Activated CD4-positive, alpha-beta T cell treated with anti-CD3 and anti-CD28 coated beads, Interleukin-2, amount 10 ng/mL, durations not matched to agents 7 days and 5 days (primary cell): Measurements from ENCODE around the gene SEZ6. TPM values are rescaled to one million over a fixed set of nuclear protein-coding genes. Genes with fewer than 3 reads are reported as not detected.
A peak's percentile ranks its signal among the peaks of the same experiment; 100 is the strongest.

Experiments used
- CTCF ChIA-PET: fragments of 350-600 bp; sonication (Branson Sonifier 250); formaldehyde crosslinking; loops from one replicate; lab custom pipeline; 2021; ENCODE audit warnings: antibody characterized with exemption; lab: Charles Lee
- POLR2A ChIA-PET: fragments of 350-600 bp; sonication (Branson Sonifier 250); formaldehyde crosslinking; loops from one replicate; lab custom pipeline; 2021; ENCODE audit warnings: antibody characterized with exemption; lab: Charles Lee
- DNase-seq: peaks from one replicate; pipeline ENCODE4 v3.0.0-alpha.2; 2020
- H3K27ac Mint-ChIP-seq: one replicate; pipeline ENCODE4 v1.8.0; 2021; ENCODE audit warnings: mild to moderate bottlenecking, moderate library complexity, mixed read lengths
- H3K27me3 Mint-ChIP-seq: one replicate; pipeline ENCODE4 v1.8.0; 2021; ENCODE audit warnings: mixed read lengths
- H3K36me3 Mint-ChIP-seq: one replicate; pipeline ENCODE4 v1.8.0; 2021; ENCODE audit warnings: low read depth, mixed read lengths
- H3K4me1 Mint-ChIP-seq: one replicate; pipeline ENCODE4 v1.8.0; 2021; ENCODE audit warnings: mixed read lengths
- H3K4me3 Mint-ChIP-seq: one replicate; pipeline ENCODE4 v1.8.0; 2021; ENCODE audit warnings: mild to moderate bottlenecking, moderate library complexity, mixed read lengths
- H3K9me3 Mint-ChIP-seq: one replicate; pipeline ENCODE4 v1.8.0; 2021; ENCODE audit warnings: mixed read lengths
- total RNA-seq, 2 experiments: library from RNA; stranded (reverse); gene quantifications; one replicate each; pipeline ENCODE4 v1.2.3, GENCODE V29; 2021

The SEZ6 gene
- total RNA-seq, 2 experiments from 2014 or later, result not detected

DNA sequence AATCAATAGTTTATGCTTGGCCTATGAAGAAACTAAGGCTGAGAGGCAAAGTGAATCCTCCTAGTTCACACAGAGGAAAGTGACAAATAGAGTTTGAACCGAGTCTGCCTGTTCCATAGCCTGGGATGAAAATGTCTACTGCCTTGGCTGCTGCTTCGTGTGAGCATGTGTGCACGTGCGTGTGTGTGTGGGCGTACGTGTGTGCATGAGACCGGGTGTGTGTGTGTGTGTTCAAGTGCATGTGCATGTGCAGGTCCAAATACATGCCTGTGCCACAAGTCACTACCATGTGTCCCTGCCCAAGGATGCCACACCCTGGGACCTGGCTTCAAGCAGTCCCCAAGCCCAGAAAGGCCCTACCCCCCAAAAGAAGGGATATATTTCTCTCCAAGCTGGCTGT lies 13.6 kb downstream of the SEZ6 start:
- no peak for DNase-seq
- POLR2A ChIA-PET, result no interaction called here
- H3K4me3 Mint-ChIP-seq, result no peak overlapping the region
- H3K4me1 Mint-ChIP-seq, result no peaks in the 10 kb centered on the region
- H3K27me3 Mint-ChIP-seq, result no peaks in the 10 kb centered on the region
- H3K27ac Mint-ChIP-seq, result no peak overlapping the region
- H3K9me3 Mint-ChIP-seq, result no peaks in the 10 kb centered on the region
- CTCF ChIA-PET, result interaction anchor here (0.6 to 2.2 kb wide), 2 partner anchors 11 to 72 kb away, joined by 3 to 5 read pairs; no protein-coding TSS in a partner anchor
- no peaks in the 10 kb centered on the region for H3K36me3 Mint-ChIP-seq

DNA sequence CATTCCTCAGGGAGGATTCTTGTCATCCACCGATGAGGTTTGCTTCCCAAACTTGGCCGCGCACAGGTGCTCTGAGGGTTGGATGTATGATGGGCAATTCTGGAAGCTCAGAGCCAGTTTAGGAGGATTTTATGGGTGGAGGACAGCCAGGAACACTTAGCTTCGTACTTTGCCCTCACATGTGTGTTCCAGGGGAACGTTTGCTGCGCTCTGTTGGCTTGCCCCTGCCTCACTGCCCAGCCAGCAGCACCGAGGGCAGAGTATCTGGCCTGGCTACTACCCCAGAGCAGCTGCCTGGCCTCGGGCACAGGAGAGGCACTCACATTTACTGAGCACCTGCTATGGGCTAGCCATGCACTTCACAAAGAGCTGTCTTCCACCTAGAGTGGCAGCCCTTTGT lies 14.1 kb downstream of the SEZ6 start:
- H3K36me3 Mint-ChIP-seq, result no peaks in the 10 kb centered on the region

DNA sequence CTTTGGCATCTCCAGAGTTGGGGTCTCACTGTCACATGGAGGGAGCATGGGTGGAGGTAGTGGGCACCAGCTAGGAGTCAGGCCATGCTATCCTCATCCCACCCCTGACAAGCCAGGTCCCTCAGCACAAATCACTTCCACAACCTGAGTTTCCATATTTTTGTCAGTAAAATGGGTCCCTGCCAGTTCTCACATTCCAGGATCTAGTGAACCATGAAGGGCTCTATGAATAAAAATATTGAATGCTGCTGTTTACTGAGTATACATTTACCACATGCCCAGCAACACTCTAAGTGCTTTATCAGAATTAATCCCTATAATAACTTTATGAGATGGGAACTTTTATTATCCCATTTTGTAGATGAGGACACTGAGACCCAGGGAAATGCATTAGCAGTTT lies 16.8 kb downstream of the SEZ6 start:
- Mint-ChIP-seq H3K27me3 (no peaks in the 10 kb centered on the region), H3K4me1 (peaks cover under 1% of the 10 kb centered on the region), H3K4me3 (no peak overlapping the region), H3K36me3 (no peaks in the 10 kb centered on the region), H3K27ac (no peak overlapping the region), H3K9me3 (no peaks in the 10 kb centered on the region)
- ChIA-PET CTCF (no interaction called here), POLR2A (no interaction called here)
- no peak for DNase-seq

More for the DNA sequence above, 14.1 kb downstream of the SEZ6 start:
- Mint-ChIP-seq H3K9me3 (no peaks in the 10 kb centered on the region), H3K4me1 (no peaks in the 10 kb centered on the region), H3K27me3 (no peaks in the 10 kb centered on the region), H3K27ac (no peak overlapping the region), H3K4me3 (no peak overlapping the region)
- no peak for DNase-seq
- CTCF ChIA-PET, result interaction anchor here (0.6 to 2.2 kb wide), 2 partner anchors 11 to 73 kb away, joined by 3 to 5 read pairs; no protein-coding TSS in a partner anchor
- POLR2A ChIA-PET, result no interaction called here

DNA sequence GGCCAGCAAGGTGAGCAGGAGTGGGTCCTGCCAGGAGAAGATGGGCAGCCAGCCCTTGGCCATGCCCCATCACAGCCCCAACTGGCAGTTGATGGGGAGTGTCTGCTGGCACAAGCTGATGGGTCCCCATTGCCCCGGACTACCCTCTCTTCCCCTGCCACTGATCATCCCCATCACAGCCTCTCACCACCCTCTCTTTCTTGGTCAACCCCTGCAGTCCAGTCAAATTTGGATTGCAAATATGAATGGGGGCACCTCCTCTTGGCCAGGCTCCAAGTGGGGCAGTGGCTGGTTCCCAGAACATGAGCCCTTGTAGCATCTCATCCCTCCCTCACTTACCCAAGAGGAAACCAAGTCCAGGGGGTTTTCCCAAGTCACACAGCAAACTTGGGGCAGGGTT lies 17.4 kb downstream of the SEZ6 start:
- Mint-ChIP-seq H3K9me3 (no peaks in the 10 kb centered on the region), H3K27ac (no peak overlapping the region), H3K36me3 (no peaks in the 10 kb centered on the region), H3K27me3 (no peaks in the 10 kb centered on the region), H3K4me3 (no peak overlapping the region), H3K4me1 (peaks cover 6% of the 10 kb centered on the region)
- ChIA-PET CTCF (no interaction called here), POLR2A (no interaction called here)
- DNase-seq, result no peak

DNA sequence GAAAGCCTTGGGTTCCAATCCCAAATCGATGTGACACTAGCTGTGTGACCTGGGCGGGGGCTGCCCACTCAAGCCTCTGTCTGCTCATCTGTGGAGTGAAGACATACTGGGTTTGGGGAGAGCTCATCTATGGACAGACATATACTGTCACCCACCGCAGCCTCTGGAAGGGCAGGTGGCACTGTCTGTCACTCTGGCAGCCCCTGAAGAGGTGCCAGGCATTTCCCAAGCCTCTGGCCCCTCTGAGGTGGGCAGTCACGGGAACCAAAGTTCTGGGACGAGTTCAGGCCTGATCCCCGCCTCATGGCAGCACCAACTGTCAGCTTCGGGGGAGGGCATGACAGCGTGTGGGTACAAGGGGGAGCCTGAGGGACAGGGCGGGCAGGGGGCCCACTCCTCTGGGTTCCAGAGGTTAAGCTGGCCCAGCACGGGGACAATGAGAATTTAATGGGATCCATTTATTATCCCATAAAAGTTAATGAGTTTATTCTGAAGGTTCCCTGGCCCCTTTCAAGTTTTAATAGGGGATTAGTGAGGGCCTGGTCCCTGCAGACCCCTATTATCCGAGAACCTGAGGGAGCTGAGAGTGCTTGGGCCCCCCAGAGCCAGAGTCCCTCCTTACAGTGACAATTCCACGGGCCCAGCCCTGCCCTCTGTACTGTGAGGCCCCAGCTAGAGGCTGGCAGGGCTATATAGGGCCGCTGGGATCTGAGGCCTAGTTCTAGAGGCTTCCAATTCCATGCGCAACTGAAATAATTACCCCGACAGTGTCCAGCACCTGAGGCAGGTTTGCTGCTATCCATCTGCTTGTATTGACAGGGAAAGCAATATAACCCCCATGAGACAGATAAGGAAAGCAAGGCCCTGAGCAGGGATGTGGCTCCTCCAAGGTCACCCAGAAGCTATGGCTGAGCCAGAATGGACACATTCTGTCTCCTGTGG lies 18.8 kb downstream of the SEZ6 start:
- POLR2A ChIA-PET, result interaction anchor here (0.6 kb wide), 1 partner anchor 150 kb away, joined by 3 read pairs; no protein-coding TSS in a partner anchor
- H3K9me3 Mint-ChIP-seq, result no peaks in the 10 kb centered on the region

DNA sequence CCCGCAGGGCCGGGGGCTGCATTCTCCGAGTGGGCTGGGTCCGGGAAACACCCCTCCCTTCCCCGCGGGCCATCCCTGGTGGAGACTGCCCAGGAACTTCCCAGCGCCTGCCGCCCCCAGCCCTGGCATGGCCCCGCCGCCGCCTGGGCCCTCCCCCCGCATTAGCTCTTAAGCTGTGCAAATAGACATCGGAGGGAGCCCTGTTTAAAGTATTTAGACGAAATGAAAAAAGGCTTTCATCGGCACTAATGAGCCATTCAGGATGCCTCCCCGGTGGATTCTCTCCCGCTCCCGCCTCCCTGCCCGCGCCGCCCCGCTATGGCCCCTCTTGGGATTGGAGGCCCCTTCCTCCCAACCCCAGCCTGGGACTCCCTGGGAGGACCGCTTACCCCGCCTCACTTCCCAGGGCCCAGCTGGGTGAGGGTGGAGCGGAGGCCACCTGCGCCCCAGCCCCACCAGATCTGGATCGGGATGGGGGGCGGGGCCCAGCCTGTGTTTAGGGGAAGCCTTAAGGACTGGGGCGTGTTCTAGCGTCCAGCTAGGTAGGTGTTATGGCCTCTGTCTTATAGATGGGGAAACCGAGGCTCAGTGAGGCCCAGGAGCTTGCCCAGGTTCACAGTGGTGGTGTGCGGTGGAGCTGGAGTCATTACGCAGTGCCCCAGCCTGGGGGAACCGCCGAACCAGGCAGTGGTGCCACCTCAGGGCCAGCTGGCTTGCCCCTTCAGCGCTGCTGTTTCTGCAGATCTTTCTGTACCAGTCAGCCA lies 19.7 kb downstream of the SEZ6 start:
- POLR2A ChIA-PET, result interaction anchor here (0.6 kb wide), 1 partner anchor 151 kb away, joined by 3 read pairs; no protein-coding TSS in a partner anchor
- H3K36me3 Mint-ChIP-seq, result no peaks in the 10 kb centered on the region
- H3K4me3 Mint-ChIP-seq, result no peak overlapping the region

More for the DNA sequence above, 18.8 kb downstream of the SEZ6 start:
- no peak overlapping the region for H3K27ac Mint-ChIP-seq
- peaks cover 21% of the 10 kb centered on the region for H3K4me1 Mint-ChIP-seq
- CTCF ChIA-PET, result interaction anchor here (0.5 to 1.6 kb wide), 5 partner anchors 18 to 120 kb away, joined by 3 to 5 read pairs (median 5); no protein-coding TSS in a partner anchor
- no peaks in the 10 kb centered on the region for H3K27me3 Mint-ChIP-seq
- no peak overlapping the region for H3K4me3 Mint-ChIP-seq
- DNase-seq, result no peak
- H3K36me3 Mint-ChIP-seq, result no peaks in the 10 kb centered on the region

DNA sequence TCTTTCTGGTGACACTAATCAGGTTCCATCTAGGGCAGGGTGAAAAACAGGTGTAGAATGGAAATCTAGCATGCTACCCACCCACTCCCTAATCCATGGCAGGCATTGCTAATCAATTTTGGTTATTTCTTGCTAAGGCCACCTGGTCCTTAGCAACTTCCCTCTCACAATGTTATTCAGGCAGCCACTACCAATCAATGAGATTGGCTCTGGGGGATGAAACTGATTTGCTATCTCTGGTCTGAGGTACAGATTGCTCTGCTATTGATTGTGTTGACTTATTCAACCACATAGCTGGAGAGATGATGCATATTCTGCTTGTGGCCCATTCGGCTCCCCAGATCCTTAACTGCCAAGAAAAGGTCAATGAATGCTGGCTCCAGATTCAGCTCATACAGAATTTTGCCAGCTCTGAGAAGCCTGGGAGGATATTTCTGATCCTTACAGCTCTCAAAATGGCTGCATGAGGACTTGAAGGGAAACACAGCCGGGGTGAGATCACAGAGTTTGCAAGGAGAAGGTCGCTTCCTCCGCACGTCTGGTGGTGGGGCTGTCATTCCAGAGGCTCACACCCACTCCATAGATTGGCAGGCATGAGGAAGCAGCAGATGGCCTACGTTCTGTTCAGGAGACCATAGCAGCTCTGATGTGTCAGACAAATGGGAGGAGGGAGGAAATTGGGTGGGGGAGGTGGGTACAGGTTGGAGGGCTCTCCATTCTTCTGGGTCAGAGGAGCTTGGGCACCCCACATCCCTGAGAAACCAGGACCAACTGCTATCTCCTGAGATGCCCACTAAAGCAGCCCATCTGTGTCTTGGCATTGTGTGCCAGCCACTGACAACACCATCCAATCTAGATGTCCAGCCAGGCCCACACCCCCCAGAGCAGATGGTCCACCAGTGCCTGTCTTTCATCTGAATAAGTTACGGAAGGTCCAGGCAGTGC lies 22.3 kb downstream of the SEZ6 start:
- Mint-ChIP-seq H3K27me3 (no peaks in the 10 kb centered on the region), H3K36me3 (no peaks in the 10 kb centered on the region), H3K9me3 (no peaks in the 10 kb centered on the region), H3K4me1 (peaks cover 24% of the 10 kb centered on the region), H3K4me3 (no peak overlapping the region), H3K27ac (peak overlapping the region; percentile 86)
- ChIA-PET POLR2A (no interaction called here), CTCF (interaction anchor here (0.6 to 1.9 kb wide), 4 partner anchors 18 to 357 kb away, joined by 3 to 10 read pairs (median 4); no protein-coding TSS in a partner anchor)
- DNase-seq, result no peak

More for the DNA sequence above, 19.7 kb downstream of the SEZ6 start:
- DNase-seq, result no peak
- CTCF ChIA-PET, result interaction anchor here (1.2 to 1.6 kb wide), 2 partner anchors 21 to 24 kb away, joined by 3 to 5 read pairs; no protein-coding TSS in a partner anchor
- Mint-ChIP-seq H3K9me3 (no peaks in the 10 kb centered on the region), H3K4me1 (peaks cover 24% of the 10 kb centered on the region), H3K27ac (no peak overlapping the region), H3K27me3 (no peaks in the 10 kb centered on the region)

DNA sequence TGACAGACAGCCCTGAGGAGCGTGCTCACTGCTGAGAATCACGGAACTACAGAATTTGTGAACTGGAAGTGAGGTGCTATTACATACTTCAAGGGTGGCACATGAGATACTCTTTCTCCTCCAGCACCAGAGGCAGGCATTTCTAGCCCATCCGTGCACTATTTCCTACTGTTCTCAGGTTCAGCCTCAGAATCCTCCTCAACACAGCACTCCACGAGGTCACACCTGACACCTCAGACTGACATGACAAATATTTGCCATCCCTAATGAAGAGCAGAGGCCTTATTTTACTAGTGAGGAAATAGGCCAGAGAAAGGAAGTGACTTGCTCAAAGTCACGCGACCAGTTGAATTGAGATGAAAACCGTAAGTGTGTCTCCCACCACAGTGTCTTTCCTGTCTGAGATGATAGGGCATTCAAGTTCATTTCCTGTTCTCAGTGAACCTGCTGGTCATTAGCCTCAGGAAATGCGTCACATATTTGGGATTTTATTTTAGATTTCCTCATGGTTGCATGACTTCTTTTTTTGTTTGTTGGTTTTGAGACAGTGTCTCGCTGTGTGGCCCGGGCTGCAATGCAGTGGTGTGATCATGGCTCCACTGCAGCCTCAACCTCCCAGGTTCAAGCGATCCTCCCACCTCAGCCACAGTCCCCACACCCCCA lies 23.6 kb downstream of the SEZ6 start:
- POLR2A ChIA-PET, result no interaction called here

DNA sequence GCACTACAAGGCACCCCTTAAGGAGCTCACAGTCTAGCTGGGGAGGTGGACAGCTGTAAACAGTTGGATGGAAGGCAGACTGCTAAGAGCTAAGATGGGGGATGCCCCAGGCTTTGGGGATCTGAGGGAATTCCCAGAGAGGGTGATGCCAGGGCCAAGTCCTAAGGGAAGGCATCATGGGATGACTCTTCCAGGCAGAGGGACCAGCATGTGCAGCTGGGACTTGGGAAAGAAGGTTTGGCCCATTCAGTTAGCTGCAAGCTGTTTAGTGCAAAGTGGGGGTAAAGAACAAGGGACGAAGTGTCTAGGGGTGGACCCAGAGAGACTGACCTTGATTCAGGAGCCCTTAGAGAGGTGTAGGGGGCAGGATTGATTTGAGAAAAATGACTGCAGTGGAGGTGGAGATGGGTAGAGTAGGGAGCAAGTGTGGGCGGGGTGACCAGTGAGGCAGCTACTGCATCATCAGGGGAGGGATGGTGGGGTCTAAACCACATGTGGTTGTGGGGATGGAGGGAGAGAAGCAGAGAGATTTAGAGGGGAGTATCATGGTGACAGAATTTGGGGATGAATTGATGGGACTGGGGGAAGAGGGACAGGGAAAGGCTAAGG lies 27.4 kb downstream of the SEZ6 start:
- CTCF ChIA-PET, result no interaction called here
- DNase-seq, result no peak

More for the DNA sequence above, 23.6 kb downstream of the SEZ6 start:
- CTCF ChIA-PET, result interaction anchor here (0.6 to 1.9 kb wide), 4 partner anchors 16 to 358 kb away, joined by 3 to 10 read pairs (median 4); no protein-coding TSS in a partner anchor
- H3K4me1 Mint-ChIP-seq, result peaks cover 24% of the 10 kb centered on the region
- no peak overlapping the region for H3K4me3 Mint-ChIP-seq
- no peaks in the 10 kb centered on the region for H3K9me3 Mint-ChIP-seq
- peak overlapping the region; percentile 86 for H3K27ac Mint-ChIP-seq
- H3K27me3 Mint-ChIP-seq, result no peaks in the 10 kb centered on the region
- H3K36me3 Mint-ChIP-seq, result no peaks in the 10 kb centered on the region
- DNase-seq, result peak; percentile 60

DNA sequence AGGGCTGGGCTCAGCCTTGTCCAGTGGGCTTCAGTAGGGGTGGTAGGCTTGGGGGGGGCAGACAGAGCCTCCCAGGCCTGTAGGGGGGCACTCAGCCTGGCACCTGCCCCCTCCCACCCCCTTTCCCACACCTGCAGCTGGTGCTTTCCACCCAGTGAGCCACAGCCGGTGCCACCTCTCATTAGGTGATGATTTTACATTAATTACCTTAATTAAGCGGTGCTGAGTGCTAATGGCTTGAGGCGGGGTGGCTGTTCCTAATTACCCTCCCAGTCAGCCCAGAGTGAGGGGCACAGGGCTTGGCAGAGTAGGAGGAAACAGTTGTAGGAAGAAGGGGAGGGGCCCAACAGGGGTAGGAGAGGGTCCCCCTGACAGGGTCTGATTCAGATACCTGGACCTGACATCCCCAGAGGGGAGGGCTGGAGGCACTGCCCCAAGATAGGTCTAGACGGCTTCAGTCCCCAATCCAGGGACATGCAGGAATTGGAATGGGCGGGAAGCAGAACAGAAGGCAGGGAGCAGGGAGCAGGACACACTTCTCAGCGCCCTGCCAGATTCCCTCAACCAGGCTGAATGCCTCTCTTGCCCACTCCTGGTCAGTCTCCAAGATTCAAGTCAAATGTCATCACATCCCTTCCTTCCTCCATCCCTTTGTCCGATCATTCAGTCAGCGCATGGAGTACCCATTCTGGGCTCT lies 28.0 kb downstream of the SEZ6 start:
- Mint-ChIP-seq H3K9me3 (no peaks in the 10 kb centered on the region), H3K27me3 (no peaks in the 10 kb centered on the region), H3K4me3 (no peak overlapping the region), H3K36me3 (no peaks in the 10 kb centered on the region), H3K4me1 (peaks cover 11% of the 10 kb centered on the region), H3K27ac (no peak overlapping the region)
- POLR2A ChIA-PET, result no interaction called here
- no peak for DNase-seq
- CTCF ChIA-PET, result no interaction called here

More for the DNA sequence above, 27.4 kb downstream of the SEZ6 start:
- Mint-ChIP-seq H3K4me3 (no peak overlapping the region), H3K27me3 (no peaks in the 10 kb centered on the region), H3K27ac (no peak overlapping the region), H3K9me3 (no peaks in the 10 kb centered on the region), H3K36me3 (no peaks in the 10 kb centered on the region), H3K4me1 (peaks cover 18% of the 10 kb centered on the region)
- POLR2A ChIA-PET, result no interaction called here

DNA sequence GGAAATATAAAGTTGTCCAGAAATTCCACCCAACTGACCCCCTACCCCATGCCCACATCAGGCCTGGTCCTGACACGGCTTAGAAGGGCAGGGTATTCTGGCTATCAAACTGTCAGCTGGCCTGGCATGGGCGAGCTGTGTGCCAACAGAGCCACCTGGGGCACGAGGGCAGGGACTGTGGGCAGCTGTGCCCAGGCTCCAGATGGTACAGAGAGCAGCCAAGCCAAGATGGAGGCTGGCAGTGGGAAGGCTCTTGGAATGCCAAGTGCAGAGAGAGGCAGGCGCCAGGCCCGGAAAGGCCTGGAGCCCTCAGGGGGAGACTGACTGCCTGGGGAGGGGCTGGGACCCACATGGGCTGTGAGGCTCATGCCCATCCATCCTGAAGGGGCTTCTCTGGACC lies 30.2 kb downstream of the SEZ6 start:
- CTCF ChIA-PET, result no interaction called here
- DNase-seq, result no peak
- Mint-ChIP-seq H3K4me1 (no peaks in the 10 kb centered on the region), H3K9me3 (no peaks in the 10 kb centered on the region), H3K27me3 (peaks cover 3% of the 10 kb centered on the region), H3K27ac (no peak overlapping the region), H3K4me3 (no peak overlapping the region), H3K36me3 (no peaks in the 10 kb centered on the region)
- POLR2A ChIA-PET, result no interaction called here
